IPS-15b (cell line): ENCODE data around the gene OR51E1.

Source experiments
- H3K27me3 ChIP-seq: one replicate; pipeline ENCODE4 v1.6.1; 2013; ENCODE audit warnings: low read length; ENCODE audit not compliant: control insufficient read depth, insufficient read depth
- H3K36me3 ChIP-seq: one replicate; pipeline ENCODE4 v1.6.1; 2013; ENCODE audit warnings: low read length; ENCODE audit not compliant: control insufficient read depth, insufficient read depth
- H3K4me1 ChIP-seq: one replicate; pipeline ENCODE4 v1.6.1; 2013; ENCODE audit warnings: mild to moderate bottlenecking, low read length; ENCODE audit not compliant: control insufficient read depth, insufficient read depth
- H3K4me3 ChIP-seq: one replicate; pipeline ENCODE4 v1.5.1; 2013; ENCODE audit warnings: low read depth, low read length
- H3K9ac ChIP-seq: one replicate; pipeline ENCODE4 v1.6.1; 2013; ENCODE audit warnings: low read depth, mild to moderate bottlenecking, low read length
- H3K9me3 ChIP-seq: one replicate; pipeline ENCODE4 v1.6.1; 2013; ENCODE audit warnings: mild to moderate bottlenecking, low read length; ENCODE audit not compliant: control insufficient read depth, insufficient read depth

The OR51E1 gene

GRCh38 chr11:4658629-4659445, 15.1 kb downstream of the OR51E1 start:
- Histone ChIP-seq H3K4me3 (no peak overlapping the region), H3K27me3 (no peaks in the 10 kb centered on the region), H3K9me3 (no peaks in the 10 kb centered on the region), H3K36me3 (no peaks in the 10 kb centered on the region), H3K4me1 (no peaks in the 10 kb centered on the region), H3K9ac (no peak overlapping the region)

- no peaks in the 10 kb centered on the region for H3K9me3 ChIP-seq
- H3K4me1 ChIP-seq: no peaks in the 10 kb centered on the region
- H3K36me3 ChIP-seq: no peaks in the 10 kb centered on the region
- no peaks in the 10 kb centered on the region for H3K27me3 ChIP-seq
- no peak overlapping the region for H3K4me3 ChIP-seq
- H3K9ac ChIP-seq: no peak overlapping the region
Observed at GRCh38 chr11:4662876-4663275, 19.1 kb downstream of the OR51E1 start.

GRCh38 chr11:4664183-4664582, 20.4 kb downstream of the OR51E1 start:
- Histone ChIP-seq H3K4me1 (no peaks in the 10 kb centered on the region), H3K9me3 (no peaks in the 10 kb centered on the region), H3K36me3 (no peaks in the 10 kb centered on the region), H3K27me3 (no peaks in the 10 kb centered on the region), H3K9ac (no peak overlapping the region), H3K4me3 (no peak overlapping the region)

GRCh38 chr11:4664786-4665185, 21.0 kb downstream of the OR51E1 start:
- Histone ChIP-seq H3K9me3 (no peaks in the 10 kb centered on the region), H3K27me3 (no peaks in the 10 kb centered on the region), H3K9ac (no peak overlapping the region), H3K4me1 (no peaks in the 10 kb centered on the region), H3K4me3 (no peak overlapping the region), H3K36me3 (no peaks in the 10 kb centered on the region)

- Histone ChIP-seq H3K4me1 (no peaks in the 10 kb centered on the region), H3K27me3 (no peaks in the 10 kb centered on the region), H3K9ac (no peak overlapping the region)
Observed at GRCh38 chr11:4665424-4665823, 21.6 kb downstream of the OR51E1 start.

GRCh38 chr11:4671741-4672140, 28.0 kb downstream of the OR51E1 start:
- no peaks in the 10 kb centered on the region for H3K9me3 ChIP-seq
- no peak overlapping the region for H3K9ac ChIP-seq
- no peaks in the 10 kb centered on the region for H3K27me3 ChIP-seq
- no peaks in the 10 kb centered on the region for H3K4me1 ChIP-seq
- no peaks in the 10 kb centered on the region for H3K36me3 ChIP-seq
- no peak overlapping the region for H3K4me3 ChIP-seq

More at GRCh38 chr11:4665424-4665823, 21.6 kb downstream of the OR51E1 start:
- H3K9me3 ChIP-seq: no peaks in the 10 kb centered on the region
- no peaks in the 10 kb centered on the region for H3K36me3 ChIP-seq
- H3K4me3 ChIP-seq: no peak overlapping the region

- H3K4me3 ChIP-seq: no peak overlapping the region
- H3K27me3 ChIP-seq: no peaks in the 10 kb centered on the region
- H3K9me3 ChIP-seq: no peaks in the 10 kb centered on the region
- no peaks in the 10 kb centered on the region for H3K4me1 ChIP-seq
- H3K9ac ChIP-seq: no peak overlapping the region
- H3K36me3 ChIP-seq: no peaks in the 10 kb centered on the region
Observed at GRCh38 chr11:4672470-4672869, 28.7 kb downstream of the OR51E1 start.

GRCh38 chr11:4673781-4674180, 30.0 kb downstream of the OR51E1 start:
- Histone ChIP-seq H3K36me3 (no peaks in the 10 kb centered on the region), H3K27me3 (no peaks in the 10 kb centered on the region), H3K4me3 (no peak overlapping the region), H3K9ac (no peak overlapping the region), H3K9me3 (no peaks in the 10 kb centered on the region), H3K4me1 (no peaks in the 10 kb centered on the region)

- H3K9ac ChIP-seq: no peak overlapping the region
- no peak overlapping the region for H3K4me3 ChIP-seq
- H3K9me3 ChIP-seq: no peaks in the 10 kb centered on the region
- H3K27me3 ChIP-seq: no peaks in the 10 kb centered on the region
- H3K36me3 ChIP-seq: no peaks in the 10 kb centered on the region
- no peaks in the 10 kb centered on the region for H3K4me1 ChIP-seq
Observed at GRCh38 chr11:4677948-4678347, 34.2 kb downstream of the OR51E1 start.

GRCh38 chr11:4680341-4680740, 36.6 kb downstream of the OR51E1 start:
- Histone ChIP-seq H3K36me3 (no peaks in the 10 kb centered on the region), H3K27me3 (no peaks in the 10 kb centered on the region), H3K4me3 (no peak overlapping the region), H3K9me3 (no peaks in the 10 kb centered on the region), H3K4me1 (no peaks in the 10 kb centered on the region), H3K9ac (no peak overlapping the region)

GRCh38 chr11:4682623-4683419, 39.0 kb downstream of the OR51E1 start:
- H3K4me1 ChIP-seq: no peaks in the 10 kb centered on the region
- H3K4me3 ChIP-seq: no peak overlapping the region
- H3K9ac ChIP-seq: no peak overlapping the region
- H3K9me3 ChIP-seq: no peaks in the 10 kb centered on the region
- H3K27me3 ChIP-seq: no peaks in the 10 kb centered on the region
- no peaks in the 10 kb centered on the region for H3K36me3 ChIP-seq
